SK-N-SH (cell line): Measurements from ENCODE around the gene SLC66A2. TPM values are rescaled to one million over a fixed set of nuclear protein-coding genes. Genes with fewer than 3 reads are reported as not detected.

Source experiments
- CTCF ChIA-PET: fragments of 300-600, 350-600 bp; formaldehyde crosslinking; extraction: SDS; loops from one replicate; lab custom pipeline; 2021; lab: Yijun Ruan, JAX
- POLR2A ChIA-PET: fragments of 350-600 bp; sonication (Branson Sonifier 250); formaldehyde crosslinking; extraction: SDS; loops from one replicate; lab custom pipeline; 2020; ENCODE audit warnings: antibody characterized with exemption, inconsistent platforms; lab: Yijun Ruan, JAX
- DNase-seq: peaks from one replicate; pipeline ENCODE4 v3.0.0; 2012
- H2AFZ ChIP-seq: fragments of 200-600 bp; sonication (generic); 2 replicates; pipeline ENCODE4 v1.8.1; 2016; ENCODE audit warnings: antibody characterized with exemption, mild to moderate bottlenecking, low read depth
- H3F3A ChIP-seq: fragments of 200-600 bp; sonication (generic); replicated peaks from 2 replicates; pipeline ENCODE3; 2016; ENCODE audit warnings: antibody characterized with exemption, mild to moderate bottlenecking; ENCODE audit not compliant: insufficient read depth
- H3K27ac ChIP-seq, 2 experiments: fragments of 200-500 bp in 1 of 2; fragments of 200-600 bp in 1 of 2; sonication (Bioruptor generic) in 1 of 2; sonication (generic), shearing (Covaris generic) in 1 of 2; 2 replicates each; pipeline versions ENCODE4 v1.5.1 to v1.6.1; 2014 to 2016; ENCODE audit warnings: low read depth in 2 of 2, inconsistent platforms in 1 of 2, low read length in 1 of 2, mild to moderate bottlenecking in 1 of 2, mixed read lengths in 1 of 2
- H3K27me3 ChIP-seq: fragments of 200-600 bp; sonication (generic), shearing (Covaris generic); 2 replicates; pipeline ENCODE4 v1.6.1; 2016; ENCODE audit warnings: mixed run types; ENCODE audit not compliant: insufficient read depth
- H3K36me3 ChIP-seq, 2 experiments: fragments of 200-500 bp in 1 of 2; fragments of 200-600 bp in 1 of 2; sonication (Bioruptor generic) in 1 of 2; sonication (generic) in 1 of 2; replicated peaks in 1 of 2; 2 replicates each; pipeline versions ENCODE3 to v1.5.1; 2014 to 2016; ENCODE audit warnings: low read length in 1 of 2, mild to moderate bottlenecking in 1 of 2; ENCODE audit not compliant: insufficient read depth in 2 of 2, control insufficient read depth in 1 of 2
- H3K4me1 ChIP-seq, 2 experiments: fragments of 200-500 bp in 1 of 2; fragments of 200-600 bp in 1 of 2; sonication (Bioruptor generic) in 1 of 2; sonication (generic), shearing (Covaris generic) in 1 of 2; 2 replicates each; pipeline versions ENCODE4 v1.5.1 to v1.6.1; 2014 to 2016; ENCODE audit warnings: low read depth in 1 of 2, low read length in 1 of 2, mixed run types in 1 of 2; ENCODE audit not compliant: insufficient read depth in 2 of 2, control insufficient read depth in 1 of 2
- H3K4me2 ChIP-seq: fragments of 200-600 bp; sonication (generic), shearing (Covaris generic); 2 replicates; pipeline ENCODE4 v1.6.1; 2017; ENCODE audit warnings: mixed run types
- H3K4me3 ChIP-seq, 2 experiments: fragments of 200-500 bp in 1 of 2; fragments of 200-600 bp in 1 of 2; sonication (Bioruptor generic) in 1 of 2; sonication (generic), shearing (Covaris generic) in 1 of 2; 2 replicates each; pipeline versions ENCODE4 v1.5.1 to v1.8.1; 2014 to 2016; ENCODE audit warnings: low read depth in 2 of 2, inconsistent platforms in 1 of 2, low read length in 1 of 2, mild to moderate bottlenecking in 1 of 2, mixed read lengths in 1 of 2, moderate library complexity in 1 of 2
- H3K79me2 ChIP-seq: fragments of 200-600 bp; sonication (generic); 2 replicates; pipeline ENCODE4 v1.8.1; 2017; ENCODE audit warnings: mild to moderate bottlenecking; ENCODE audit not compliant: insufficient read depth
- H3K9ac ChIP-seq: fragments of 200-600 bp; sonication (generic); 2 replicates; pipeline ENCODE4 v1.6.1; 2017; ENCODE audit warnings: mixed run types
- H3K9me2 ChIP-seq: fragments of 200-600 bp; sonication (generic); 2 replicates; pipeline ENCODE4 v1.6.1; 2017; ENCODE audit warnings: mixed run types
- H3K9me3 ChIP-seq: fragments of 200-600 bp; sonication (generic); 2 replicates; pipeline ENCODE4 v1.6.1; 2017; ENCODE audit warnings: mixed run types, mild to moderate bottlenecking, moderate library complexity
- H4K20me1 ChIP-seq: fragments of 200-600 bp; sonication (generic); 2 replicates; pipeline ENCODE4 v1.6.1; 2017; ENCODE audit warnings: mild to moderate bottlenecking, mixed run types; ENCODE audit not compliant: insufficient read depth
- CTCF ChIP-seq: fragments of 200-600 bp; sonication (generic); IDR thresholded peaks from 2 replicates; pipeline ENCODE4 v1.6.1; 2017; ENCODE audit warnings: antibody characterized with exemption, mild to moderate bottlenecking, moderate library complexity
- EP300 ChIP-seq, 2 experiments: IDR thresholded peaks; 2 replicates each; pipeline versions ENCODE4 v1.4.0 to v1.6.1; 2012; ENCODE audit warnings: borderline replicate concordance in 1 of 2, low read depth in 1 of 2, low read length in 1 of 2
- EZH2phosphoT487 ChIP-seq: fragments of 200-600 bp; sonication (generic); IDR thresholded peaks from 2 replicates; pipeline ENCODE4 v1.6.1; 2017; ENCODE audit warnings: low read depth, mixed run types, mild to moderate bottlenecking, antibody characterized with exemption, moderate library complexity, borderline replicate concordance
- FOSL2 ChIP-seq: IDR thresholded peaks from 2 replicates; pipeline ENCODE4 v1.4.0; 2012; ENCODE audit warnings: low read depth, mild to moderate bottlenecking, moderate library complexity, borderline replicate concordance
- FOXM1 ChIP-seq: IDR thresholded peaks from 2 replicates; pipeline ENCODE4 v1.4.0; 2012; ENCODE audit warnings: low read depth, mild to moderate bottlenecking
- GABPA ChIP-seq: IDR thresholded peaks from 2 replicates; pipeline ENCODE4 v1.4.0; 2012; ENCODE audit warnings: low read depth, mild to moderate bottlenecking
- IRF3 ChIP-seq: fragments of 150-350 bp; IDR thresholded peaks from 2 replicates; pipeline ENCODE4 v1.6.1; 2016; ENCODE audit warnings: mild to moderate bottlenecking, low read depth, low read length
- JUND ChIP-seq: IDR thresholded peaks from 2 replicates; pipeline ENCODE4 v1.4.0; 2012
- MAX ChIP-seq: IDR thresholded peaks from 2 replicates; pipeline ENCODE4 v1.4.0; 2012; ENCODE audit warnings: low read depth
- MXI1 ChIP-seq: IDR thresholded peaks from 2 replicates; pipeline ENCODE4 v1.6.1; 2012; ENCODE audit warnings: mild to moderate bottlenecking, low read depth, low read length, improper control_type of control experiment
- NFIC ChIP-seq: IDR thresholded peaks from 2 replicates; pipeline ENCODE4 v1.4.0; 2012; ENCODE audit warnings: borderline replicate concordance
- NRF1 ChIP-seq: IDR thresholded peaks from 2 replicates; pipeline ENCODE4 v1.6.1; 2012; ENCODE audit warnings: low read depth, mild to moderate bottlenecking, low read length
- POLR2AphosphoS5 ChIP-seq: IDR thresholded peaks from 2 replicates; pipeline ENCODE4 v1.6.1; 2012; ENCODE audit warnings: low read depth, low read length
- RAD21 ChIP-seq: IDR thresholded peaks from 2 replicates; pipeline ENCODE4 v1.6.1; 2012; ENCODE audit warnings: mild to moderate bottlenecking, low read length
- RCOR1 ChIP-seq: fragments of 150-350 bp; IDR thresholded peaks from 2 replicates; pipeline ENCODE4 v1.6.1; 2017; ENCODE audit warnings: antibody characterized with exemption, low read length
- RFX5 ChIP-seq: IDR thresholded peaks from 2 replicates; pipeline ENCODE4 v1.6.1; 2012; ENCODE audit warnings: mild to moderate bottlenecking, improper control_type of control experiment, low read length
- RXRA ChIP-seq: IDR thresholded peaks from 2 replicates; pipeline ENCODE4 v1.4.0; 2012; ENCODE audit warnings: low read depth, mild to moderate bottlenecking, borderline replicate concordance
- SIN3A ChIP-seq: IDR thresholded peaks from 2 replicates; pipeline ENCODE4 v1.6.1; 2012; ENCODE audit warnings: low read depth, mild to moderate bottlenecking, low read length, moderate library complexity, borderline replicate concordance
- USF2 ChIP-seq: fragments of 150-350 bp; IDR thresholded peaks from 2 replicates; pipeline ENCODE4 v1.6.1; 2017; ENCODE audit warnings: antibody characterized with exemption, low read length, low read depth, borderline replicate concordance
- WGBS: methylation state at CpG from one replicate; pipeline ENCODE4 v1.1.6; 2017; ENCODE audit warnings: low lambda C conversion rate; 5-methylcytosine and 5-hydroxymethylcytosine counted together
- polyA plus RNA-seq, 3 experiments: library from polyadenylated mRNA; depleted of rRNA; stranded (reverse); fragments of >200 nt; gene quantifications; 2 replicates each; pipeline ENCODE4 v1.2.3, GENCODE V29; 2012

SLC66A2 gene
- polyA plus RNA-seq, 1 of the 3 experiments (the other 2 are of a cell fraction) = 14.5 TPM

GRCh38 chr18:79876497-79876896 is 75.0 kb downstream of the SLC66A2 start:
- Histone ChIP-seq H3K9me2 (no peaks in the 10 kb centered on the region), H3K27me3 (peaks cover 62% of the 10 kb centered on the region), H4K20me1 (no peaks in the 10 kb centered on the region)
- TF ChIP-seq EP300 (IDR thresholded peaks at IDR 0.05; ENCODE audit: borderline replicate concordance in 1 of 2, low read depth in 1 of 2, low read length in 1 of 2) (no peak), NFIC (no peak), EZH2phosphoT487 (no peak), CTCF (no peak), NRF1 (no peak), SIN3A (no peak), RCOR1 (no peak), GABPA (no peak), MXI1 (no peak), IRF3 (no peak), FOXM1 (no peak), RFX5 (no peak), FOSL2 (no peak), RAD21 (no peak), JUND (no peak), MAX (no peak), USF2 (no peak), RXRA (no peak), POLR2AphosphoS5 (no peak)
- TF ChIP-seq, all 33 proteins: peak for 0
- no peak overlapping the region for H3K4me3 ChIP-seq
- H3K9me3 ChIP-seq = no peaks in the 10 kb centered on the region
- no peak overlapping the region for H3K4me2 ChIP-seq
- POLR2A ChIA-PET = no interaction called here
- H3K4me1 ChIP-seq = no peaks in the 10 kb centered on the region; a peak in 1 of 4 replicates
- DNase-seq = peak; percentile 22
- no peaks in the 10 kb centered on the region for H3F3A ChIP-seq
- 23% methylated on average over 8 of the region's 16 CpGs for WGBS
- no peaks in the 10 kb centered on the region for H3K36me3 ChIP-seq
- CTCF ChIA-PET = no interaction called here
- no peak overlapping the region for H3K27ac ChIP-seq
- no peak overlapping the region for H2AFZ ChIP-seq
- H3K79me2 ChIP-seq = no peaks in the 10 kb centered on the region
- no peak overlapping the region for H3K9ac ChIP-seq
